ENCODE data around the gene FOXA2.

Gene FOXA2

GRCh38 chr20:22535483-22535882 lies 48.9 kb downstream of the FOXA2 start:
- no peak for TF ChIP-seq CTCF (IDR thresholded peaks at IDR 0.05)
- TF ChIP-seq ZFX (IDR thresholded peaks at IDR 0.05; ENCODE audit: borderline replicate concordance): no peak
- H3K27ac ChIP-seq: no peak overlapping the region

- H3K27ac ChIP-seq: no peak overlapping the region
- TF ChIP-seq ZFX (IDR thresholded peaks at IDR 0.05; ENCODE audit: borderline replicate concordance) (no peak), CTCF (IDR thresholded peaks at IDR 0.05) (no peak)
Observed at GRCh38 chr20:22533823-22534751, 50.3 kb downstream of the FOXA2 start.

GRCh38 chr20:22532598-22532997 lies 51.8 kb downstream of the FOXA2 start:
- H3K27ac ChIP-seq: no peak overlapping the region
- TF ChIP-seq CTCF (IDR thresholded peaks at IDR 0.05): no peak
- no peak for TF ChIP-seq ZFX (IDR thresholded peaks at IDR 0.05; ENCODE audit: borderline replicate concordance)

- H3K27ac ChIP-seq: no peak overlapping the region
- TF ChIP-seq CTCF (IDR thresholded peaks at IDR 0.05) (no peak), ZFX (IDR thresholded peaks at IDR 0.05; ENCODE audit: borderline replicate concordance) (no peak)
Observed at GRCh38 chr20:22531756-22532155, 52.6 kb downstream of the FOXA2 start.

- H3K27ac ChIP-seq: no peak overlapping the region
- TF ChIP-seq ZFX (IDR thresholded peaks at IDR 0.05; ENCODE audit: borderline replicate concordance) (no peak), CTCF (IDR thresholded peaks at IDR 0.05) (no peak)
Observed at GRCh38 chr20:22531056-22531615, 53.2 kb downstream of the FOXA2 start.

Measured in 22Rv1 (cell line).